Fibroblast of lung (primary cell): ENCODE measurements around the gene SPA17. TPM values are rescaled to one million over a fixed set of nuclear protein-coding genes. Genes with fewer than 3 reads are reported as not detected.

Experiments used
- DNase-seq, 2 donors: peaks; one replicate each; pipeline versions ENCODE4 v3.0.0 to v3.0.0-alpha.2; 2010; ENCODE audit warnings: low read depth in 2 of 2
- H2AFZ ChIP-seq: 2 replicates; pipeline ENCODE4 v1.5.1; 2012; ENCODE audit warnings: low read length, control low read depth, inconsistent platforms
- H3K27ac ChIP-seq: 2 replicates; pipeline ENCODE4 v1.5.1; 2011; ENCODE audit warnings: low read length, control low read depth; ENCODE audit not compliant: insufficient read depth
- H3K27me3 ChIP-seq: 2 replicates; pipeline ENCODE4 v1.5.1; 2011; ENCODE audit warnings: mild to moderate bottlenecking, low read length; ENCODE audit not compliant: control insufficient read depth, insufficient read depth
- H3K36me3 ChIP-seq: 2 replicates; pipeline ENCODE4 v1.5.1; 2011; ENCODE audit warnings: low read length; ENCODE audit not compliant: control insufficient read depth, insufficient read depth
- H3K4me1 ChIP-seq: 2 replicates; pipeline ENCODE4 v1.5.1; 2011; ENCODE audit warnings: low read length; ENCODE audit not compliant: control insufficient read depth, insufficient read depth; ENCODE audit errors: extremely low read depth
- H3K4me2 ChIP-seq: 2 replicates; pipeline ENCODE4 v1.5.1; 2011; ENCODE audit warnings: low read length, control low read depth; ENCODE audit not compliant: insufficient read depth; ENCODE audit errors: extremely low read depth
- H3K4me3 ChIP-seq, 4 experiments: fragments of 200-600 bp in 1 of 4; sonication (generic) in 1 of 4; replicated peaks in 1 of 4; 2 replicates each; pipeline ENCODE4 v1.5.1; 2011 to 2016; ENCODE audit warnings: low read length in 4 of 4, low read depth in 3 of 4, mild to moderate bottlenecking in 3 of 4, control low read depth in 2 of 4, inconsistent platforms in 1 of 4, mixed read lengths in 1 of 4; ENCODE audit not compliant: insufficient read depth in 1 of 4; ENCODE audit errors: control extremely low read depth in 1 of 4
- H3K79me2 ChIP-seq: 2 replicates; pipeline ENCODE4 v1.5.1; 2012; ENCODE audit warnings: mild to moderate bottlenecking, low read length, inconsistent platforms; ENCODE audit not compliant: control insufficient read depth, insufficient read depth
- H3K9ac ChIP-seq: 2 replicates; pipeline ENCODE4 v1.5.1; 2011; ENCODE audit warnings: mild to moderate bottlenecking, low read length, control low read depth; ENCODE audit not compliant: insufficient read depth
- H3K9me3 ChIP-seq: 2 replicates; pipeline ENCODE4 v1.5.1; 2012; ENCODE audit warnings: low read depth, low read length; ENCODE audit not compliant: control insufficient read depth, insufficient read depth
- H4K20me1 ChIP-seq: 2 replicates; pipeline ENCODE4 v1.5.1; 2011; ENCODE audit warnings: low read length; ENCODE audit not compliant: control insufficient read depth, insufficient read depth; ENCODE audit errors: extremely low read depth
- EZH2 ChIP-seq: IDR thresholded peaks from 2 replicates; pipeline ENCODE4 v1.5.1; 2012; ENCODE audit warnings: low read length, control low read depth, mild to moderate bottlenecking; ENCODE audit errors: missing control alignments
- polyA plus RNA-seq, 2 donors: library from polyadenylated mRNA; depleted of rRNA in 1 of 2; stranded (reverse) in 1 of 2; unstranded in 1 of 2; fragments of >200 nt; gene quantifications; 2 replicates each; pipeline ENCODE4 v1.2.1, GENCODE V29; 2011 to 2012; ENCODE audit warnings: missing spikeins in 1 of 2
- total RNA-seq: library from RNA; depleted of rRNA; stranded (reverse); fragments of >200 nt; gene quantifications from 2 replicates; pipeline ENCODE4 v1.2.1, GENCODE V29; 2014
- TF ChIP-seq, protein P1 (sequence below), 2 donors: IDR thresholded peaks in 1 of 2; conservative IDR thresholded peaks in 1 of 2; 1 replicate in 1 of 2; 2 replicates in 1 of 2; pipeline ENCODE4 v1.5.1; 2011 to 2012; ENCODE audit warnings: low read length in 2 of 2, control low read depth in 1 of 2, inconsistent platforms in 1 of 2, low read depth in 1 of 2, mild to moderate bottlenecking in 1 of 2

The SPA17 gene
- total and polyA plus RNA-seq, 2 donors (not counting 1 experiment from before 2014, with no cell fraction given): 18.0 to 19.1 TPM

DNA sequence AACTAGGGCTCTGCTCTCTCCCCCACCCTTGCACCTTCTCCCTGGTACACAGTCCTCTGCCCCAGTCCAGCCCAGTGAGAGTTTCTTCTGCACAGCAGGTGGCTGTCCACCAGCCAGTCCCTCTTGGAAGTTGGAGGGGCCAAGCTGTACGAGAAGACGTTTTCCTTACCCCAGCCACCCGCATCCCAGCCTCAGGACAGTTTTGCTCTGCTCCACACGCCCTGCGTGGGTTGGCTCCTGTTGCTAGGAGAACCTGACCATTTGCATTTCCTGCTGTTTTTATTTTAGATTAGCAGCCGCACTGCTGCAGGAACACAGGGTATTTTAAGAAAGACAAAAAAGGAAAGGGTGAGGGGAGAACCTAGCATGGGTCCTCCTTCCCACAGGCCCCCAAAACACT, 48.5 kb downstream of the SPA17 start:
- H4K20me1 ChIP-seq: no peaks in the 10 kb centered on the region
- H3K4me2 ChIP-seq: no peak overlapping the region
- no peak overlapping the region for H2AFZ ChIP-seq
- H3K27me3 ChIP-seq: peaks cover 52% of the 10 kb centered on the region
- no peak overlapping the region for H3K4me3 ChIP-seq
- no peak for DNase-seq
- H3K4me1 ChIP-seq: peaks cover 3% of the 10 kb centered on the region
- TF ChIP-seq EZH2: no peak
- TF ChIP-seq, protein P1, sequence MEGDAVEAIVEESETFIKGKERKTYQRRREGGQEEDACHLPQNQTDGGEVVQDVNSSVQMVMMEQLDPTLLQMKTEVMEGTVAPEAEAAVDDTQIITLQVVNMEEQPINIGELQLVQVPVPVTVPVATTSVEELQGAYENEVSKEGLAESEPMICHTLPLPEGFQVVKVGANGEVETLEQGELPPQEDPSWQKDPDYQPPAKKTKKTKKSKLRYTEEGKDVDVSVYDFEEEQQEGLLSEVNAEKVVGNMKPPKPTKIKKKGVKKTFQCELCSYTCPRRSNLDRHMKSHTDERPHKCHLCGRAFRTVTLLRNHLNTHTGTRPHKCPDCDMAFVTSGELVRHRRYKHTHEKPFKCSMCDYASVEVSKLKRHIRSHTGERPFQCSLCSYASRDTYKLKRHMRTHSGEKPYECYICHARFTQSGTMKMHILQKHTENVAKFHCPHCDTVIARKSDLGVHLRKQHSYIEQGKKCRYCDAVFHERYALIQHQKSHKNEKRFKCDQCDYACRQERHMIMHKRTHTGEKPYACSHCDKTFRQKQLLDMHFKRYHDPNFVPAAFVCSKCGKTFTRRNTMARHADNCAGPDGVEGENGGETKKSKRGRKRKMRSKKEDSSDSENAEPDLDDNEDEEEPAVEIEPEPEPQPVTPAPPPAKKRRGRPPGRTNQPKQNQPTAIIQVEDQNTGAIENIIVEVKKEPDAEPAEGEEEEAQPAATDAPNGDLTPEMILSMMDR (conservative IDR thresholded peaks at IDR 0.05 in 1 of 2, IDR thresholded peaks at IDR 0.05 in 1 of 2; ENCODE audit: low read depth in 1 of 2, low read length in 2 of 2): no peak
- no peak overlapping the region for H3K27ac ChIP-seq
- no peaks in the 10 kb centered on the region for H3K36me3 ChIP-seq
- no peak overlapping the region for H3K9ac ChIP-seq
- no peaks in the 10 kb centered on the region for H3K79me2 ChIP-seq
- H3K9me3 ChIP-seq: no peaks in the 10 kb centered on the region

DNA sequence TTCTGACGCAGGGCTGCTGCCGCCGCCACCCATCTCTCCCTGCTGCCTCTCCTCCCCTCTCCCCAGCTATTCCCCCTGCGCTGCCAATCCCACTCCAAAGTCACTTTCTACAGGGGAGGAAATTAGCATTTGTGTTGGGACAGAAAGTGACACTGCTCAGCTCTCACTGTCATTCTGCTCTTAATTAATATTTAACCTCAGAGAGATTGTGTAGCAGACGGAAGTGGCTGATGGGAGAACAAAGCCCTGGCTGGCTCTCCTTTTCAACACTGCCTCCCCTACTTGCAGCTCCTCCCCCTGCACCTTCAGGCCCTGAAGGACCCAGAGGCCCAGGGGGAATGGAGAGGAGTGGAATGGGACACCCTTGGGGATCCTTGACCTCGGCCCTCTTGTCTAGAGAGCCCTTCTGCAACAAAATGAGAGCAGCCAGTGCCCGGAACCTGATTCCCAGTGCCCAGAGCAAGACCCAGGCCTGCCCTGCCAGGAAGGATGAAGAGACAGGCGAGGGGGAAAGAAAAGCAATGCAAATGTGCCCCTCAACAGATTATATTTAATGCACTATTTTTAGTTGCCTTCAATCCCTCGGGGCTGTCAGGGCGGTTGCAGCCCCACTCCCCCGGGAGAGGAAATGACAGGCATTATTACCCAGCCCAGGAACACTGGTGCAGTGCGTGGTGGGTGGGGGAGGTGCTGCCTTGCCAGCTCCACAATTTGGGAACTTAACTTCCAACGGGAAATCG, 51.4 kb downstream of the SPA17 start:
- H3K27me3 ChIP-seq: peaks cover 38% of the 10 kb centered on the region
- no peaks in the 10 kb centered on the region for H3K79me2 ChIP-seq
- H3K36me3 ChIP-seq: no peaks in the 10 kb centered on the region
- no peak for DNase-seq
- no peak overlapping the region for H3K9ac ChIP-seq
- no peak overlapping the region for H3K27ac ChIP-seq
- no peak overlapping the region for H2AFZ ChIP-seq
- no peaks in the 10 kb centered on the region for H3K9me3 ChIP-seq
- H3K4me3 ChIP-seq: no peak overlapping the region
- no peak for TF ChIP-seq EZH2
- TF ChIP-seq, protein P1 (conservative IDR thresholded peaks at IDR 0.05 in 1 of 2, IDR thresholded peaks at IDR 0.05 in 1 of 2; ENCODE audit: low read depth in 1 of 2, low read length in 2 of 2): no peak
- H3K4me1 ChIP-seq: peaks cover 3% of the 10 kb centered on the region
- no peaks in the 10 kb centered on the region for H4K20me1 ChIP-seq
- H3K4me2 ChIP-seq: peak overlapping the region; percentile 1

DNA sequence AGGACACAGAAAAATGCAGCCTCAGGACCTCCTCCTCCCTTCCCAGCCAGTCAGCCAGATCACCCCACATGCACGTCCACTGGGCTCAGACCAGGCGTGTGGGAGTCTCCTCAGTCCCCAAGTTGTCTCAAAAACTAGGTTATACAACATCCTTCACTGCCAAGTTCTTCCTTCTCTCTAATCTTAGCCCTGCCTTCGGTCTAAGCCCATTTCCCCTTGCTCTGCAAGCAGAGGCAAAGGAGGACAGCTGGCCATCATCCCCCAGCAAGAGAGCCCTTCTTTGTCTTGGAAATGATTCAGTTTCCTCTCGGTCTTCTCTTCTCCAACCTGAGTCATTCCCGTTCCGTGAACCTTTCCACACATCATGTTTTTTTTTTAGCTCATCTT, 52.0 kb downstream of the SPA17 start:
- Histone ChIP-seq H3K9ac (no peak overlapping the region), H3K27ac (no peak overlapping the region), H3K9me3 (no peaks in the 10 kb centered on the region), H3K4me1 (peaks cover 3% of the 10 kb centered on the region), H4K20me1 (no peaks in the 10 kb centered on the region), H2AFZ (no peak overlapping the region), H3K36me3 (no peaks in the 10 kb centered on the region), H3K4me3 (no peak overlapping the region), H3K79me2 (no peaks in the 10 kb centered on the region), H3K4me2 (peak overlapping the region; percentile 1), H3K27me3 (peaks cover 33% of the 10 kb centered on the region)
- no peak for TF ChIP-seq EZH2
- TF ChIP-seq, protein P1 (conservative IDR thresholded peaks at IDR 0.05 in 1 of 2, IDR thresholded peaks at IDR 0.05 in 1 of 2; ENCODE audit: low read depth in 1 of 2, low read length in 2 of 2): no peak
- peak; percentile 34 to 59 for DNase-seq
